HG02981 (cell line): ENCODE measurements around the gene PARG.
"Not testable (repeated sequence)": the region's sequence is repeated elsewhere in the genome, so short reads cannot be mapped to it uniquely, and the experiment has no call there.

Experiments used
- ATAC-seq: cut with Tn5 transposase; IDR thresholded peaks from one replicate; pipeline ENCODE4 v1.9.1; 2021; ENCODE audit warnings: mild to moderate bottlenecking, moderate library complexity; ENCODE audit not compliant: unreplicated experiment

The PARG gene

GRCh38 chr10:49908290-49909080, 33.3 kb downstream of the PARG start:
- not testable (repeated sequence) for ATAC-seq

DNA sequence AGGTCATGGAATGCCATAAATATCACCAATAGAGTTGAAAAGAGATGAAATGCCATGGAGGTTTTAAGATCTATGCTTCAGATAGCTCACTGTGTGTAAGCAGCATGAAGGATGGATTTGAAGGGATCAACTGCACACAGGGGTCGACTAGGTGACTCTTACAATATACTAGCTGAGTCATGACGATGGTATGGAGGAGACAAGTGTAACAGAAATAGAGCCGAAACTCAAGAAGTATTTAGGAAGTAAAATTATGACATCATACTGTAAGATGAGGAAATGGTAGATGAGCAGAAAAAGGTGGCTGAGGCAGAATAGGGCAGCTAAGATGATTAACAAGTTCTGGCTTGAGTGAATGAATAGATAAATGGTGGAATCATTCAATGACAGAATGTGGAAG, 38.0 kb downstream of the PARG start:
- not testable (repeated sequence) for ATAC-seq

DNA sequence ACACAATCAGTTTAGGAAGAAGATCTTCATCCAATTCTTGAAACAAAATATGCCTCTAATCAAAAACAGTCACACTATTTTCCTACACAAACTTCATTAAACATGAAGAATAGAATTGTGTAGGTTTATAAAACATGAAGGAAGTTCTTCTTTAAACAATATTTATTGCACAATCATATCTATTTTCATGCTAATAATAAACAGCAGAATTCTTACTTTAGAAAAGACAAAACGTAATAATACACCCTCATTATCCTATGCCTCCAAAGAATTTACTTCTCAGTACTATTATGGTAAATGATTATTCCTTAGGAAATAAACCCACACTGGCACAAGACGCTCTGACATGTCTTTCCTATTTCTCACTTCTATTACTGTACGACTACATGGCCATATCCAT, 41.4 kb downstream of the PARG start:
- not testable (repeated sequence) for ATAC-seq

GRCh38 chr10:49899999-49900398, 41.8 kb downstream of the PARG start:
- ATAC-seq = not testable (repeated sequence)

DNA sequence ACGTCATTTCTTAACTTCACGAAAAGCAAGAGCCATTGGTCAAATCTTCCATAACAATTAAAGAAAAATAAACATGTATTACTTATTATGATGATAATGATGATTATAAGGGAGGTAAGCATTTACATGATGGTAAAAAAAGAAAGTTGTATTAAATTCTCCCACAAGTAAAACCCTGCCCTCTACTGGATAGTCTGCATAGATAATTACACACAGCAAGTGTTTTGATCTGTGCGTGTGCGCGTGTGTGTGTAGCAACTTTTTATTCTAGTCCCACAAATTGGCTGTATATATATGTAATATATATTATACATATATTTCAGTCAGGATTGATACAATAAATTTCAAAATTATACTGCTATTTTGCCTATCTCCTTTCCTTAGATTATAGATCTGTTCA, 51.8 kb downstream of the PARG start:
- ATAC-seq = not testable (repeated sequence)

DNA sequence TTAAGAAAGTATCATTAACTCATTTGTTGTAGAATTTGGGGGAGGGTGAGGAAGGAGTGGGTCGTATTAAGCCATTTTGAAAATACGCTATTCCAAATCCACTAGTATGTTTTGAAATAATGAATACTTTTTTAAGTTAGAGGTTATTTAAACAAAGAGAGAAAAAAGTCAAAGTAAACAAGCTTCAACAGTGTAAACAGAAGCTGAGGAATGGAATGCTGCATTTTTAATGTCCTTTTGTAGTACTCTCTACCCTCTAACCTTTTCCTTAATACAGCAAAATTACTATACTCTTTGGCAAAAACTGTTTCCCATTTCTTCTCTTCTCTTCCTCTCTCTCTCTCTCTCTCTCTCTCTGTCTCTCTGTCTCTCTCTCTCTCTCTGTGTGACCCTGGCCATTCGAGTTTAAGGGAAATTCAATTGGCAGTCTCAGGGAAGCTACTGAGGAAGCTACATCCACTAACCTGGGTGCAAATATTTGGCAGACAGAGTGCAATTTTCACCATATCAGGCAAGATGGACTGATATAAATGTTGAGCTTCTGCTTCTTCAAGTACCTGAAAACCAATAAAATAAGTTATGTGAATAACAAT, 57.0 kb downstream of the PARG start:
- ATAC-seq = not testable (repeated sequence)

DNA sequence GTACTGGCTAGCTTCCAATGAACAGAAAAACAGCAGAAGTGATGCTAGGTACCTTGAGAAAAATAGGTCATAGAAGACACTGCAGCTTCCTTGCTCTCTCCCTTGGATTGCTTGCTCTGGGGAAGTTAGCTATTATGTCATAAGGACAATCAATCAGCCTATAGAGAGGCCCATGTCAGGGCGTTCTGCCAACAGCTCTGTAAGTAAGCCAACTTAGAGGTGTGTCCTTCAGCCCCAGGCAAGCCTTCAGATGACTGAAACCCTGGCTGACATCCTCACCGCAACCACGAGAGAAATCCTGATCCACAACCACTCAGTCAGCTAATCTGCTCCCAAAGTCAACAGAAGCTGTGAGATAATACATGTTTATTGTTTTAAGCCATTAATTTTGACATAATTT, 58.0 kb downstream of the PARG start:
- not testable (repeated sequence) for ATAC-seq

- not testable (repeated sequence) for ATAC-seq
Observed at GRCh38 chr10:49882327-49882726, 59.5 kb downstream of the PARG start.

GRCh38 chr10:49872740-49873139, 69.1 kb downstream of the PARG start:
- ATAC-seq = not testable (repeated sequence)

- not testable (repeated sequence) for ATAC-seq
Observed at GRCh38 chr10:49871462-49871861, 70.4 kb downstream of the PARG start.

GRCh38 chr10:49859933-49860332, 81.9 kb downstream of the PARG start:
- not testable (repeated sequence) for ATAC-seq

GRCh38 chr10:49858697-49859382, 83.0 kb downstream of the PARG start:
- ATAC-seq = not testable (repeated sequence)

GRCh38 chr10:49849520-49849919, 92.3 kb downstream of the PARG start:
- ATAC-seq = not testable (repeated sequence)

DNA sequence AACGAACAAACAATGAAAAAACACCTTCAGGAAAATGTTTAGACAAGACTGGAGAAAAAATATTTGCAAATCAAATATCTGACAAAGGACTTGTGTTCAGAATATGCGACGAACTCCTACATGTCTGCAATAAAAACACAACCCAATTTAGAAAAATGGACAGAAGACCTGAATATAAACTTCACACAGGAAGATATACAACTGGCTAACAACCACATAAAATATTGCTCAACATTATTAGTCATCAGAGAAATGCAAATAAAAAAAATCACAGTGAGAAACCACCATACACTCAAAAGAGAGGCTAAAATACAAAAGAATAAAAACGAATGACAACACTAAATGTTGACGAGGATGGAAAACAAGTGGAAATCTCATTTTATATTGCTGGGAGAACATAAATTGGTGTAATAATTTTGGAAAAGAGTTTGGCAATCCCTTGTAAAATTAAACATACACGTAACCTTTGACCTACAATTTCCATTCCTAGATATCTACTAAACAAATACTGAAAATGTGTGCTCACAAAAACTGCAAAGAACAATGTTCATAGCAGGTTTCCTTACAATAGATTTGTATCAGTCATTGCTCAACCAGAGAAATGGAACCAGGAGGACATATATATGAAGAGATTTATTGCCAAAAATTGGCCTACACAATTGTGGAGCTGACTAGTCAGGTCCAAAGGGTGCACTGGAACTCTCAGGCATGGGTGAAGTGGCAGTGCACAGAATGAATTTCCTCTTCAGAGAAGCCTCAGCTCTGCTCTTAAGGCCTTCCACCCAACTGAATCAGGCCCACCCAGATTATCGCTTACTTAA, 96.8 kb downstream of the PARG start:
- no peak for ATAC-seq

DNA sequence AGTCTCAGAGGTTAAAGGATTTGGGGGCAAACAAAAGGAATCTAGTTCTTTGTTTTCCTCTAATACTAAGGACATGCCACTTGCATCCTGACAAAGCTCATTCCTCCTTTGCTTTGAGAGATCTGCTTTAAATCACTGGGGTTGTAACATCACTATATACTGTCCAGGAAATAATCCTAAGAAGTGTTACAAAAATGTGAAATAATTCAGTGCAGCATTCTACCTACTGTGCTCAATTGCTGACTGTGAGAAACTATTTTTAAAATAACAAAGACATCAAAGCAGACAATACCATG, 99.5 kb downstream of the PARG start:
- ATAC-seq = not testable (repeated sequence)

DNA sequence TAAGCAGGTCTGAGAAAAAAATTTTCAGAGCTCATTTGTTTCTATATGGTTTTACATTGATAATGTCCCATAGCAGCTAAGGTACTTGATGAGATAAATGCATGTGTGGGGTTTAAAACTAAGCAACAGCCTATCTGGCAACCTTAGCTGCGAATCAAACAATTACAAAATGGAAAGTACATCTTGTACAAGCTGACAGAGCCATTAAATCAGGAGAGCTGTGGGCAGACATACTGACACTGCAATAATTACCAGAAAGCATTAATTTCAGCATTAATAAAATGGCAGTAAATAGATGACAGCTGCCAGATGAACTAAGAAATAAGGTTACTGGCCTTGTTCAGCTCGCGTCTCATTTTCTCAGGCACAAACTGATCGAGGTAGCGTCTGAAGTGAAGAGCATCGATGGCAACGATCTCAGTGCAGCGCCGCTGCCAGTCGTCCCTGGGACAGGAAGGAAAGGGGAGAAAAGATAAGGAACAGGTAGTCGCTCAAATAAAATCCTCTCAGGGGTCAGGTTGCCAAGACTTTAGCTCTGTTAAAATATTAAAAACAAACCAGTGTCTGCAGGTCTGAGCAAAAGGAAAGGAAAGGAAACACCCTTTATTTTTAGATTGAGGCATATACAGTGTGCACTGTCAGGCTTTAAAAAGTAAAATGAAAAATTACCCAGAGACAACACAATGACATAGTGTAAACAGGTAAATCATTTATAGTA, 100.1 kb downstream of the PARG start:
- ATAC-seq = no peak

GRCh38 chr10:49837685-49838084, 104.1 kb downstream of the PARG start:
- no peak for ATAC-seq

- ATAC-seq = no peak
Observed at GRCh38 chr10:49837051-49837478, 104.8 kb downstream of the PARG start.

GRCh38 chr10:49834976-49835375, 106.9 kb downstream of the PARG start:
- no peak for ATAC-seq

GRCh38 chr10:49834201-49834600, 107.6 kb downstream of the PARG start:
- ATAC-seq = no peak
